OCI-LY7 (cell line): ENCODE measurements around the gene EPHA6. TPM values are rescaled to one million over a fixed set of nuclear protein-coding genes. Genes with fewer than 3 reads are reported as not detected.

ENCODE experiments used
- BruUV-seq: library from RNA; stranded (reverse); fragments of 400-500 nt; replicated peaks from 2 replicates; lab custom pipeline; 2021; lab: Mats Ljungman, UMichigan
- CTCF ChIA-PET: fragments of 300-600 bp; sonication (Branson Sonifier 250); formaldehyde crosslinking; loops from one replicate; lab custom pipeline; 2022; ENCODE audit warnings: antibody characterized with exemption; ENCODE audit not compliant: unreplicated experiment; lab: Charles Lee
- POLR2A ChIA-PET: fragments of 300-600 bp; sonication (Branson Sonifier 250); formaldehyde crosslinking; loops from one replicate; lab custom pipeline; 2022; ENCODE audit warnings: antibody characterized with exemption; lab: Charles Lee
- DNase-seq: peaks from one replicate; pipeline ENCODE4 v3.0.0-alpha.2; 2015; ENCODE audit warnings: low spot score
- H2AFZ ChIP-seq: fragments of 200-600 bp; sonication (generic), shearing (Covaris generic); 2 replicates; pipeline ENCODE4 v1.6.1; 2014; ENCODE audit warnings: mild to moderate bottlenecking, antibody characterized with exemption, low read length, moderate library complexity
- H3K27ac ChIP-seq: fragments of 200-600 bp; sonication (generic); 2 replicates; pipeline ENCODE4 v1.5.1; 2014; ENCODE audit warnings: mixed run types, low read depth, mild to moderate bottlenecking, moderate library complexity, low read length, inconsistent platforms; ENCODE audit not compliant: poor library complexity, severe bottlenecking
- H3K36me3 ChIP-seq: fragments of 200-600 bp; sonication (generic); 2 replicates; pipeline ENCODE4 v1.6.1; 2014; ENCODE audit warnings: mild to moderate bottlenecking, antibody characterized with exemption, low read length, moderate library complexity, mixed read lengths; ENCODE audit not compliant: insufficient read depth
- H3K4me1 ChIP-seq: fragments of 200-600 bp; sonication (generic); 2 replicates; pipeline ENCODE4 v1.5.1; 2014; ENCODE audit warnings: mild to moderate bottlenecking, low read length; ENCODE audit not compliant: insufficient read depth, poor library complexity, severe bottlenecking
- H3K4me2 ChIP-seq: fragments of 200-600 bp; sonication (generic); 2 replicates; pipeline ENCODE4 v1.6.1; 2014; ENCODE audit warnings: mild to moderate bottlenecking, low read length
- H3K4me3 ChIP-seq: fragments of 200-600 bp; sonication (generic); 2 replicates; pipeline ENCODE4 v1.5.1; 2014; ENCODE audit warnings: mild to moderate bottlenecking, low read depth, low read length; ENCODE audit not compliant: poor library complexity, severe bottlenecking
- H3K79me2 ChIP-seq: fragments of 200-600 bp; sonication (generic); 2 replicates; pipeline ENCODE4 v1.6.1; 2016; ENCODE audit warnings: low read depth, mild to moderate bottlenecking, low read length, moderate library complexity, mixed read lengths; ENCODE audit not compliant: insufficient read depth
- H3K9me2 ChIP-seq: fragments of 200-600 bp; sonication (generic); 2 replicates; pipeline ENCODE4 v1.6.1; 2016; ENCODE audit warnings: mild to moderate bottlenecking, low read length, mixed read lengths; ENCODE audit not compliant: insufficient read depth
- H3K9me3 ChIP-seq: fragments of 200-600 bp; sonication (generic); 2 replicates; pipeline ENCODE4 v1.6.1; 2014; ENCODE audit warnings: mild to moderate bottlenecking, mixed run types, low read length, mixed read lengths
- H4K20me1 ChIP-seq: fragments of 200-600 bp; sonication (generic); 2 replicates; pipeline ENCODE4 v1.6.1; 2014; ENCODE audit warnings: mild to moderate bottlenecking, antibody characterized with exemption, low read length, moderate library complexity, mixed read lengths; ENCODE audit not compliant: insufficient read depth
- EZH2phosphoT487 ChIP-seq: fragments of 200-600 bp; sonication (generic); IDR thresholded peaks from 2 replicates; pipeline ENCODE4 v1.6.1; 2018; ENCODE audit warnings: low read depth, borderline replicate concordance, mild to moderate bottlenecking, mixed run types, antibody characterized with exemption, low read length, moderate library complexity, mixed read lengths
- intact Hi-C: fragments of 100-400 bp; cut with micrococcal nuclease; formaldehyde crosslinking; loops from one replicate; pipeline ENCODE4 v1.10.0; 2022; ENCODE audit not compliant: unreplicated experiment
- total RNA-seq, 2 experiments: library from RNA; depleted of rRNA in 1 of 2; stranded (reverse); fragments of >200 nt in 1 of 2; shearing (Covaris generic) in 1 of 2; gene quantifications; 2 replicates each; pipeline ENCODE4 v1.2.3, GENCODE V29; 2014 to 2022
- TF ChIP-seq, protein P1 (sequence below): fragments of 200-600 bp; sonication (generic); conservative IDR thresholded peaks from 2 replicates; pipeline ENCODE4 v1.5.1; 2014; ENCODE audit warnings: mild to moderate bottlenecking, antibody characterized with exemption, low read length, moderate library complexity, mixed read lengths

The EPHA6 gene
- total RNA-seq, 2 experiments from 2014 or later: not detected

GRCh38 chr3:96960661-96961330 lies 146.4 kb downstream of the EPHA6 start:
- ChIA-PET POLR2A (no interaction called here), CTCF (no interaction called here)
- H3K9me2 ChIP-seq: no peaks in the 10 kb centered on the region
- intact Hi-C loops: no loop called here
- H2AFZ ChIP-seq: no peak overlapping the region
- TF ChIP-seq EZH2phosphoT487: no peak
- TF ChIP-seq, protein P1, sequence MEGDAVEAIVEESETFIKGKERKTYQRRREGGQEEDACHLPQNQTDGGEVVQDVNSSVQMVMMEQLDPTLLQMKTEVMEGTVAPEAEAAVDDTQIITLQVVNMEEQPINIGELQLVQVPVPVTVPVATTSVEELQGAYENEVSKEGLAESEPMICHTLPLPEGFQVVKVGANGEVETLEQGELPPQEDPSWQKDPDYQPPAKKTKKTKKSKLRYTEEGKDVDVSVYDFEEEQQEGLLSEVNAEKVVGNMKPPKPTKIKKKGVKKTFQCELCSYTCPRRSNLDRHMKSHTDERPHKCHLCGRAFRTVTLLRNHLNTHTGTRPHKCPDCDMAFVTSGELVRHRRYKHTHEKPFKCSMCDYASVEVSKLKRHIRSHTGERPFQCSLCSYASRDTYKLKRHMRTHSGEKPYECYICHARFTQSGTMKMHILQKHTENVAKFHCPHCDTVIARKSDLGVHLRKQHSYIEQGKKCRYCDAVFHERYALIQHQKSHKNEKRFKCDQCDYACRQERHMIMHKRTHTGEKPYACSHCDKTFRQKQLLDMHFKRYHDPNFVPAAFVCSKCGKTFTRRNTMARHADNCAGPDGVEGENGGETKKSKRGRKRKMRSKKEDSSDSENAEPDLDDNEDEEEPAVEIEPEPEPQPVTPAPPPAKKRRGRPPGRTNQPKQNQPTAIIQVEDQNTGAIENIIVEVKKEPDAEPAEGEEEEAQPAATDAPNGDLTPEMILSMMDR: no peak
- no peak overlapping the region for H3K4me3 ChIP-seq
- no TSS peak for BruUV-seq
- no peaks in the 10 kb centered on the region for H3K36me3 ChIP-seq
- no peaks in the 10 kb centered on the region for H4K20me1 ChIP-seq
- no peaks in the 10 kb centered on the region for H3K9me3 ChIP-seq
- no peak for DNase-seq
- no peak overlapping the region for H3K4me2 ChIP-seq
- no peaks in the 10 kb centered on the region for H3K79me2 ChIP-seq
- no peaks in the 10 kb centered on the region for H3K4me1 ChIP-seq
- H3K27ac ChIP-seq: no peak overlapping the region

- H4K20me1 ChIP-seq: no peaks in the 10 kb centered on the region
- H3K4me1 ChIP-seq: no peaks in the 10 kb centered on the region
- CTCF ChIA-PET: no interaction called here
- no peaks in the 10 kb centered on the region for H3K36me3 ChIP-seq
- no peak for TF ChIP-seq EZH2phosphoT487
- TF ChIP-seq, protein P1: no peak
- no peaks in the 10 kb centered on the region for H3K9me2 ChIP-seq
- no peaks in the 10 kb centered on the region for H3K9me3 ChIP-seq
- H3K4me2 ChIP-seq: no peak overlapping the region
- POLR2A ChIA-PET: interaction anchor here (1.2 kb wide), 1 partner anchor 13 kb away, joined by 5 read pairs; no protein-coding TSS in a partner anchor
- intact Hi-C loops: no loop called here
- no peaks in the 10 kb centered on the region for H3K79me2 ChIP-seq
- H3K27ac ChIP-seq: no peak overlapping the region
- H2AFZ ChIP-seq: no peak overlapping the region
- DNase-seq: no peak
- no peak overlapping the region for H3K4me3 ChIP-seq
- BruUV-seq: no TSS peak
These were observed 147.2 kb downstream of the EPHA6 start for GRCh38 chr3:96961576-96961975.

DNA sequence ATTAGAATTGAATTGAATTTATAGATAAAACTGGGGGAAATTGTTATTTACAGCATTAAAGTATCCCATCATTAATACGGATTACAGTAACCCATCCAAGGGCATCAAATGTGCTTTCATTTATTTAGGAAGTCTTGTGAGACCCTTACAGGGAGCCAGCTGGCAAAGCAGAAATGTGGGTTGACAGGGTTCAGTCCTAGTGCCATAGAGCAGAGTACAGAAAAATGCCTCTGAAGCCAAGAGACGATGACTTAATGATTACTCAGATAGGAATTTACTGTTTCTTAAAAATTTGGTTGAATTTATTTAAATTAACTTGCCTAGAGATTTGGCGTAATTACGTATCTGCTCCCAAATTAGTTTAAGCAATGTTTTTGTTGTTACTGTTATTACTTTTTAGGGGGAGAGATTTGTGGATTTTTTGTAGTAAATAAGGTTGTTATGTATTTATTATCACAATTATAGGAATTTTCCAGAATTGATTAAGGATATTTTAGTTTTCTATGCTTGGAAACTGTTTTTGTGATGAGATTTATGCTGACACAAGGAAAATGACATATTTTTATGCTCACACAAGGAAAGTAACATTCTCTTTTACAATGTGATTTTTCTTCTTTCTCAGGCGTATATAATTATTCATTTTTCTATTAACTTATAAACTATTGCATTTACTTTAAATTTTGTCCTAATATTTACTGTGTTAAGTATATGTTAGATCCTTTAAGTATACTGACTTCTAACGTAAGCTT lies 152.0 kb downstream of the EPHA6 start:
- no peaks in the 10 kb centered on the region for H3K4me1 ChIP-seq
- H3K79me2 ChIP-seq: no peaks in the 10 kb centered on the region
- H3K9me3 ChIP-seq: no peaks in the 10 kb centered on the region
- no peak for DNase-seq
- intact Hi-C loops: no loop called here
- POLR2A ChIA-PET: no interaction called here
- TF ChIP-seq EZH2phosphoT487: no peak
- TF ChIP-seq, protein P1: no peak
- BruUV-seq: no TSS peak
- H2AFZ ChIP-seq: no peak overlapping the region
- no peak overlapping the region for H3K4me2 ChIP-seq
- no peak overlapping the region for H3K4me3 ChIP-seq
- H4K20me1 ChIP-seq: no peaks in the 10 kb centered on the region
- CTCF ChIA-PET: no interaction called here
- no peak overlapping the region for H3K27ac ChIP-seq
- H3K36me3 ChIP-seq: no peaks in the 10 kb centered on the region
- H3K9me2 ChIP-seq: no peaks in the 10 kb centered on the region
